Skin of body (tissue), 2 donors: Measurements from ENCODE around the gene TSPAN9. TPM values are rescaled to one million over a fixed set of nuclear protein-coding genes. Genes with fewer than 3 reads are reported as not detected.

Experiments used
- DNase-seq: peaks from one replicate; lab custom pipeline; 2025; lab: John Stamatoyannopoulos, UW
- total RNA-seq: library from RNA; depleted of rRNA; stranded (reverse); fragments of >200 nt; gene quantifications from one replicate; pipeline ENCODE4 v1.2.3, GENCODE V29; 2014

Gene TSPAN9
- total RNA-seq, 1 donor from 2014 or later = 34.3 TPM

- DNase-seq = no peak
Observed at GRCh38 chr12:3123729-3124128, 46.5 kb downstream of the TSPAN9 start.

DNA sequence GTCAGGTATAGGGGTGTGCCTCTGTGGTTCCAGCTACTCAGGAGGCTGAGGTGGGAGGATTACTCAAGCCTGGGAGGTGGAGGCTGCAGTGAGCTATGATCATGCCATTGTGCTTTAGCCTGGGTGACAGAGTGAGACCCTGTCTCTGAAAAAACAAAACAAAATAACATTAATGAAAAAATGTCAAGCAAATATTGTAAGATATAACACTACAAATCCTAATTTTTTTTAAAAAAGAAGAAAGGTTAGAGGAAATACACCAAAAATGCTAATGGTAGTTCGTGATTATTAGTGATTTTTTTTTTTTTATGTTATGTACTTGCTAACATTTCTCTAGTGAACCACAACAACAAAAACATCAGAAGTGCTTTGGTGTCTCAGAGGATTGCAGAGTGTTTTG lies 47.7 kb downstream of the TSPAN9 start:
- no peak for DNase-seq

DNA sequence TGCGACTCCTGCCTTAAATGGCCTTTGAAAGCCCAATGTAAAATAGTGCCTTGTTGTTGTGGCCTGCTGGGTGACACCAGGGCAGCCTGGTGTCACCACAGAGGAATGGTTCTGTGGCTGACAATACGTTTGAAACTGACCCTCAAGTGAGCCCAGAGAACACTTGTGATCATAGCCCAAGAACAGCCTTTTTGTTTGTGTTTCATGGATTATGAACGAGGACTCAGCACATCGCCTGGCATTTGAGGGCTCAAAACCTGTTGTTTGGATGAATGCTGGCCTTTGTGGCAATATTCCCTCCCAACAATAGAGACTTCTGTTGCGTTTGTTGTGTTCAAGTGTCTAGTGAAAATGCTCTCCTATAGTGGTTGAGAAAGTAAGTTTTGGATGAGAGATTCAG lies 48.5 kb downstream of the TSPAN9 start:
- no peak for DNase-seq

GRCh38 chr12:3127832-3128231 lies 50.7 kb downstream of the TSPAN9 start:
- no peak for DNase-seq

GRCh38 chr12:3128498-3129293 lies 51.5 kb downstream of the TSPAN9 start:
- DNase-seq = no peak

DNA sequence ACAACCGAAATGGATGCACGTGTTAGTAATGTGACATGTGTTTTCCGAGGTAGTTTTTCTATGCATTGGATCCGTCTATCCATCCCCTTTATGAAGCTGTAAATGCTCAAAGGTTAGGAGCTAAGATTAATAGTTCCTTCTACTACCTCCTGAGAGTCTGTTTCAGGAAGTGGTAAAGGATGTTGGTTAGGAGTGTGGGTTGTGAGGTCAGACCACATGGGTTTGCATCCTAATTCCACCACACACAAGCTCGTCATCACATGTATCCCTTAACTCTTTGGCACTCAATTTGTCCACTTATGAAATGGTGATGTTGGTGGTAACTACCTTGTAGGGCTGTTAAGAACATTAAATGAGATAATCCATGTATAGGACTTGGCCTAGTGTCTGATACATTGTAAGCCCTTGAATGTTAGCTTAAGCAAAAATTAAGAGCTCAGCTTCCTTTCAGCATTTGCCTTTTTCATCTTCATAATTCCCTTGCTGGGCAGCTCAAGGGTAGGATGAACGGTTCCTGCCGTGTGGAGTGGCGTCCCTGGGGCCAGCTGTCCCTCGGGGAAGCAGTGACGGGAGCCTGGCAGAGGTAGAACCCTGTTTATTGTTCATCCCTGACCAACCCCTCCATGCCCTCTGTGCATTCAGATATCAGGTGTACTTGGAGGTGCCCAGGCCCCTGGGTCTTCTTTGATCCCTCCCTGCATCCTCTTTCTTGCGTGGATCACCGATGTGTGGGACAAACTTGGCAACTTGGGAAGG lies 52.3 kb downstream of the TSPAN9 start:
- DNase-seq = no peak

DNA sequence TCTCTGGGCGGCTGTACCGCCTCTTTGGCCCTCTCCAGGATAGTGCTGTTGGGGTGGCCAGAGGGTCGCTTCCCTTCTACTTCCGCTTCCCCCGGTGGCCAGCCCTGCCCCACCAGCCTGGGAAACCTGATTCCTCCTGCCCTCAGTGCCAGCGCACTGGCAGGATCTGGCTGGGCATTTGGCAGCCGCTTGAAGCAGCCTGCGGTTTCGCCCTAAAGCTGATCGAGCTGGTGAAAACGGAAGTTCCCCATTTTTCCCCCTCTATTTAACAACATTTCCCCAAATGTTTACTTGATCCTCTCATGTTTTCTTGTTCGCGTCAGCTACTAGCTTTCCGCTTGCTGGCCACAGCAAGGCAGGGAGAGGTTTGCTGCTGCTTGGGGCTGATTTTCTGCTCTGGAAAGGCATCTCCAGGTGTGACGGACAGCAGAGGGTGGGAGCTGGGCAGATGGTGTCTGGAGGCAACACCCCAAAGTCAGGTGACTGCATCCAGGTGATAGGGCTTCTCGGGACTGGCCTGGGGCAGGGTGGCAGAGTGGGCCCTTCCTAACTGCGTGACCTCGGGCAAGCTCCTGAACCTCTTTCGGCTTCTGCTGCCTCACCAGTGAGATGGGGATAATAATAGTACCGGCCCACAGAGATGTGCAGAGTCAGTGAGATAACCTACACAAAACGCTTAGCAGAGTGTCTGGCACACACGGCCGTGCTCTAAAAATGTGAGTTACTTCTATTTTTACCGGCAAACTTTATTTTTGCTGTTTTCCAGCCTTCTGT lies 53.1 kb downstream of the TSPAN9 start:
- no peak for DNase-seq

DNA sequence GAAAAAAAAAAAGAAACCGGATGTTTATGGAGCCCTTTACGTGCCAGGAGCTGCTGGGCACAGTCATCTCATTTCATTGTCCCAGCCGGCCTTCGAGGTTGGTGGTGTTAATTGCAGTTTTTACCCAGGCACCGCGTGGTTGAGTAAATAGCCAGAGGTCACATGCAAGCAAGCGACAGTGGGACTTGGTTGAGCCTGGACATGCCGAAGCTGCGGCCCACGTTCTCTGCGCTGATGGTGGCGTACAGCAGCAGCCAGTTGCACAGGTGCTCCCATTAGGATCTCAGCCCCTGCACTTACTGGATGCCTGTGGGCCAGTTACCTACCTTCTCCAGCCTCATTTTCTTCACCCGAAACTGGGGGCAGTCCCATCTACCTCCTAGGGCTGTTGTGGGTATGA lies 54.0 kb downstream of the TSPAN9 start:
- no peak for DNase-seq

GRCh38 chr12:3132636-3133404 lies 55.6 kb downstream of the TSPAN9 start:
- no peak for DNase-seq

- DNase-seq = no peak
Observed at GRCh38 chr12:3133405-3133783, 56.2 kb downstream of the TSPAN9 start.

- no peak for DNase-seq
Observed at GRCh38 chr12:3134126-3134525, 56.9 kb downstream of the TSPAN9 start.

DNA sequence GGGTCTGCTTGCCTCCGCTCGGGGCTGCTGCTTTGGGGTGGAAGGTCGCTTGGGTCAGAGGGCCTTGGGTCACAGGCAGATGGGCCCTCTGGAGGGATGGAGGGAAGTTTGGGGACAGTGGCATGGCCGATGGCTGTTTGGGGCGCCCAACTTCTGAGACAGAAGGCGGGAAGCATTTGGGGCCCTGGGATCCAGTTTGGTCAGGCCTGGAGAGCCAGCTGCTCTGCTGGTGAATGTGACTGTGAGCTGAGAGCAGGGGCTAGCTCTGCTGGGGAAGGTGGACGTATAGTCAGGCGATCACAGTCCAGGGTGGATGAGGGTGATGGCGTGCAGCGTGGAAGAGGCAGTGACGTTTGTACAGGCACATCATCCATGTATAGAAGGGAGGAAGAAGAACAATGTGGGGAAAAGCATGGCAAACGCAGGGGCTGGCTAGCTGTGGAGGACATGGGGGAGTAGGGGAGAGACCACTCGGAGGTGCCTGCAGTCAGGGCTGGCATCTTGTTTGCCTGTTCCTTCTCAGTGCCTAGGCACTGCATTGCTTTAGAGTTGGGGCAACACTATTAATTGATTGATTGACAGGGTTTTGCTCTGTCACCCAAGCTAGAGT lies 57.5 kb downstream of the TSPAN9 start:
- no peak for DNase-seq

DNA sequence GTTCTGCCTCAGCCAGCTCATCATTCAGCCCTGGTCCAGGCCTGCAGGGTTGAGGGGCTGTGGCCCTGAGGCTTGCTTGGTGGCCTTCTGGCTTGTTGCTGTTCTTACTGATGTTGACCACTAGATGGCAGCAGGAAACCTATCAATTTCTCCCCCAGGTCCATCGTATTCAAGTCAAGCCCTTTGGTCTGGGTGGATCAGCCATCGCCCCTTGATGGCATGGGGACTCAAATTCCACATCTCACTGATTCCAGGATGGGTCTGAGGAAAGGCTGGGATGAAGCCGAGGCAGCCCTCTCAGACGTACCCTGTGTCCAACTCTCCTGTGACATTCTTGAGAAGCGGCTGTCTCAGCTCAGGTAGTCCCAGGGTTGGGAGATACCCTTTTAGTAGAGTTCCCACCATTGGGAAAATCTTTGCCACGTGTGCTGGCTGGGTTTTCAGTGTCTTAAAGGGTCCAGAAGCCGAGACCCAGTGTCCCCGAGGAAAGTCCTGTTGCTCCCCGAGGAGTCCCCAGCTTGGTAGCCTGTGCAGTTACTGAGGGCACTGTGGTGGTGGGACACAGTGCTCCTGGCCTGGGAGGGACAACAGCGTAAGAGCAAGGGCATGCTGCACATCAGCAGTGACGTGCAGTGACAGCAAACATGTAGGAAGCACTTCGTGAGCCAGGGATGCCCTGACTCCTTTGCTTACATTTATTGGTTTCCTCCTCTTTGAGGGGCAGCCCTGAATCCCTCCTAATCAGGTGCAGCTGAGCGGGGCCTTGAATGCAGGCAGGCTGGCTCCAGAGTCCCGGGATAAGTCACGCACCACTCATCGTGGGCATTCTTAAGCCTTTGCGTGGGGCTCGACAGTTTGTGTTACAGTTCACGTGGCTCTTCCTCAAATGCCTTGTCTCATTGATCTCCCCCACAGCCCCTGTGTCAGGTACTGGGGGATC lies 58.6 kb downstream of the TSPAN9 start:
- peak; percentile 87 for DNase-seq

- DNase-seq = no peak
Observed at GRCh38 chr12:3136641-3137267, 59.6 kb downstream of the TSPAN9 start.

DNA sequence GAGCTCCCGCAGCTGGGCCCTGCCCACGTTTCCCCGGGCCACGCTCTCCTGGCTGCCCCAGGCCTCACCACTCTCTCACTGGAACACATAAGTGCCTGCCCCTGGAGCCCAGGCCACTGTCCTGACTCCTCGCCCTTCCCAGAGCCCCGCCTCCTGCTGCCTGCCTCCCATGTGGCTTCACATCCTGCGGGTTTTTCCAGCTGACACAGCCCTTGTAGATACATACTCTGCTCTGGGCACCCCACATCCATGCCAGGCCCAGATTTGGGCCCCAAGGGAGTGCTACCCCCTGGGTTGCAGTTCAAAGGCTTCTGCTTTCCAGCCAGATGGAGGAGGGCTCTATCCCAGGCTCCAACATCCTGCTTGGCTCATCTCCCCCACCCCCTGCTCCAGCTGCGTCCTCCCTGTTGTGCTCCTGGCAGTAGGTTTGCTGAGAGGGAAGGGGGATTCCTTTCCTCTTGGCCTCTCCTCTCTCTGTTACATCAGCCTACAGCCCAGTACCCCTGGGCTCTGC lies 60.1 kb downstream of the TSPAN9 start:
- DNase-seq = peak; percentile 51

DNA sequence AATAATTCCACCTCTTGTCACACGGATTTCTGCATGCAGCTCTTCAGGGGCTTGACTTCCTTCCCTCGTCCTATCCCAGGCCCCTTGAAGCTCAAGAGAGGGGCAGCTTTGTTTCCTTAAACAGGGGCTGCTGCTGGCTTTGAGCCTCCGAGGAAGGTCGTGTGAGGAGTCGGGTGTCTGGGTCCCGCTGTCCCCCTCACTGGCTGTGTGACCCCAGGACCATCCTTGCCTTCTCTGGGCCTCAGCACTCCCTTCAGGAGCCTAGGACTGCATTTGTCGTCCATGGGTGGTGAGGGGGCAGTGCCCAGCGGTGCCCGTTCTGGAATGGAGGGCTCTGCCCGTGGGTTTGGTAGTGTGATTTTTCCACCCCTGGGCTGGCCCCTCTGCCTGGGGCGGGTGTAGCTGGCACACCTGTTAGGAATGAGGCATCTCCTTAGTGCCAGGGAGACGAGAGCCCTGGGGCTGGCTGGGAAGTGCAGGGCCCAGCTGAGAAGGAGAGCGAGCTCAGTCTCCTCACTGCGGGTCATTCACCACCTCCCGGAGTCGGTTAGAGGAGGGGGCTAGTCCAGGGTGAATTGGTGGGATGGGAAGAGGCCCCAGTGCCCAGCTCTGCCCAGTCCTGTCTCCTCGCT lies 60.8 kb downstream of the TSPAN9 start:
- no peak for DNase-seq

DNA sequence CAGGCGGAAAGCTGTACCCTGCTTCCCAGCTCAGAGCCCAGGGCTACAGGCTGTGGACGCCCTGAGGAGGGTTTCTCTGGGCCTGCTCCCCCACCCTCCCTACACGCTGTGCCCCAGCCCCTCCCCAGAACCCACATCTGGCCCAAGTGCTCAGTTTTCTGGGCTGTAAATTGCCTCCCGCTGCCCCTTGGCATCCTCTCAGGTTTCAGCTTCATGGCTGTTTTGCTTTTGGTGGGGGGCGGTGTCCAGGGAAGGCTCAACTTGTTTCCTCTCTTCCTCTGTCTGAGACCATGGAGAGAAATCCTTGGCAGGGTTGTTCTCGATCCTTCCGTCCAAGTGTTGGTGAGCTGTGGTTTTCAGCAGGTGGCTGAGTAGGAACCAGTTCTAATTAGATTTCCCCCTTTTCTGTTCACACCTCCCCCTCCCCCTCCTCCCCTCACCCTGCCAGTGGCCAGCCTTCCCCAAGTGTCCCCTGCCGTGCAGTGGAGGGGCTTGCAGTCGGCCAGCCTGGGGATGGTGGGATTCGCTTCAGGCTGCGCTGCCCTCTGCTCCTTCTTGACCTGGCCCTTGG lies 61.8 kb downstream of the TSPAN9 start:
- DNase-seq = no peak

DNA sequence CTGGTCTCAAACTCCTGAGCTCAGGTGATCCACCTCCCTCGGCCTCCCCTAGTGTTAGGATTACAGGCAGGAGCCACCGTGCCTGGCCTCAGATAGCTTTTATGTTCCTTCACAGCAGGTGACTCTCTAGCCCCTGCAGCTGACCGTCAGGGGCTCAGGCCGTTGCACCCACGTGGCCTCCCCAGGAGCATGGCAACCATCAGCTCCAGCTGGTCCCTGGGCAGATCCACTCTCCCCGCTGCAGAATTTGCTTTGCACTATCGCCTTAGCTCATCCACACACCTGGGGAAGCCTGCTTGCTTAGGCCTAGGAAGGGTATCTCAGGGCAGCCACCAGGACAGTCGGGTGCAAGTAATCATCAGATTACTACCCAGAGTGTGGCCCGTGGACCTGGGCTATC lies 62.6 kb downstream of the TSPAN9 start:
- no peak for DNase-seq
